Measurements from ENCODE around the gene MAP4K5. TPM values are rescaled to one million over a fixed set of nuclear protein-coding genes. Genes with fewer than 3 reads are reported as not detected.

MAP4K5 gene
- total RNA-seq, 1 experiment from 2014 or later: 94.4 TPM

- no peak for DNase-seq (ENCODE audit: low read depth)
These were observed 56.2 kb downstream of the MAP4K5 start for GRCh38 chr14:50476134-50476533.

GRCh38 chr14:50475460-50475859 lies 56.9 kb downstream of the MAP4K5 start:
- peak; percentile 43 for DNase-seq (ENCODE audit: low read depth)

- no peak for DNase-seq (ENCODE audit: low read depth)
These were observed 60.4 kb downstream of the MAP4K5 start for GRCh38 chr14:50471838-50472465.

GRCh38 chr14:50469982-50470381 lies 62.4 kb downstream of the MAP4K5 start:
- DNase-seq (ENCODE audit: low read depth): no peak

- DNase-seq (ENCODE audit: low read depth): no peak
These were observed 70.3 kb downstream of the MAP4K5 start for GRCh38 chr14:50462111-50462510.

GRCh38 chr14:50453869-50454268 lies 78.5 kb downstream of the MAP4K5 start:
- DNase-seq (ENCODE audit: low read depth): no peak

- peak; percentile 48 for DNase-seq (ENCODE audit: low read depth)
These were observed 79.2 kb downstream of the MAP4K5 start for GRCh38 chr14:50452979-50453705.

- no peak for DNase-seq (ENCODE audit: low read depth)
These were observed 80.1 kb downstream of the MAP4K5 start for GRCh38 chr14:50452296-50452695.

GRCh38 chr14:50451854-50452253 lies 80.5 kb downstream of the MAP4K5 start:
- DNase-seq (ENCODE audit: low read depth): no peak

GRCh38 chr14:50447461-50447860 lies 84.9 kb downstream of the MAP4K5 start:
- DNase-seq (ENCODE audit: low read depth): no peak

GRCh38 chr14:50434528-50434927 lies 97.8 kb downstream of the MAP4K5 start:
- no peak for DNase-seq (ENCODE audit: low read depth)

- DNase-seq (ENCODE audit: low read depth): no peak
These were observed 100.2 kb downstream of the MAP4K5 start for GRCh38 chr14:50432131-50432530.

- no peak for DNase-seq (ENCODE audit: low read depth)
These were observed 106.6 kb downstream of the MAP4K5 start for GRCh38 chr14:50425816-50426215.

GRCh38 chr14:50425105-50425504 lies 107.3 kb downstream of the MAP4K5 start:
- no peak for DNase-seq (ENCODE audit: low read depth)

GRCh38 chr14:50423529-50423928 lies 108.8 kb downstream of the MAP4K5 start:
- no peak for DNase-seq (ENCODE audit: low read depth)

- no peak for DNase-seq (ENCODE audit: low read depth)
These were observed 110.9 kb downstream of the MAP4K5 start for GRCh38 chr14:50421499-50421898.

- DNase-seq (ENCODE audit: low read depth): no peak
These were observed 114.5 kb downstream of the MAP4K5 start for GRCh38 chr14:50417853-50418252.

GRCh38 chr14:50410921-50411320 lies 121.4 kb downstream of the MAP4K5 start:
- no peak for DNase-seq (ENCODE audit: low read depth)

- no peak for DNase-seq (ENCODE audit: low read depth)
These were observed 122.3 kb downstream of the MAP4K5 start for GRCh38 chr14:50410071-50410470.

- no peak for DNase-seq (ENCODE audit: low read depth)
These were observed 125.1 kb downstream of the MAP4K5 start for GRCh38 chr14:50407111-50407812.

GRCh38 chr14:50403419-50403818 lies 128.9 kb downstream of the MAP4K5 start:
- no peak for DNase-seq (ENCODE audit: low read depth)

- no peak for DNase-seq (ENCODE audit: low read depth)
These were observed 129.4 kb downstream of the MAP4K5 start for GRCh38 chr14:50402965-50403364.

- no peak for DNase-seq (ENCODE audit: low read depth)
These were observed 131.9 kb downstream of the MAP4K5 start for GRCh38 chr14:50400461-50400860.

All from Daoy (cell line).